Osteocyte (in vitro differentiated cells): Measurements from ENCODE around the gene GPC2. TPM values are rescaled to one million over a fixed set of nuclear protein-coding genes. Genes with fewer than 3 reads are reported as not detected.

Experiments
- DNase-seq: peaks from one replicate; pipeline ENCODE4 v3.0.0; 2021; ENCODE audit warnings: mixed read lengths; ENCODE audit not compliant: unreplicated experiment; ENCODE audit errors: extremely low spot score
- H3K27ac Mint-ChIP-seq: one replicate; pipeline ENCODE4 v1.8.0; 2021; ENCODE audit warnings: mild to moderate bottlenecking, mixed read lengths; ENCODE audit not compliant: unreplicated experiment
- H3K27me3 Mint-ChIP-seq: one replicate; pipeline ENCODE4 v1.8.0; 2021; ENCODE audit warnings: mixed read lengths; ENCODE audit not compliant: unreplicated experiment
- H3K36me3 Mint-ChIP-seq: one replicate; pipeline ENCODE4 v1.8.0; 2021; ENCODE audit warnings: mixed read lengths; ENCODE audit not compliant: unreplicated experiment
- H3K4me1 Mint-ChIP-seq: one replicate; pipeline ENCODE4 v1.8.0; 2021; ENCODE audit warnings: mixed read lengths; ENCODE audit not compliant: unreplicated experiment
- H3K4me3 Mint-ChIP-seq: one replicate; pipeline ENCODE4 v1.8.0; 2021; ENCODE audit warnings: mild to moderate bottlenecking, moderate library complexity, mixed read lengths; ENCODE audit not compliant: unreplicated experiment
- H3K9me3 Mint-ChIP-seq: one replicate; pipeline ENCODE4 v1.8.0; 2021; ENCODE audit warnings: mixed read lengths; ENCODE audit not compliant: unreplicated experiment
- CTCF ChIP-seq: fragments of 200-600 bp; sonication (generic); IDR thresholded peaks from 2 replicates; pipeline ENCODE4 v1.5.0; 2021; ENCODE audit warnings: antibody characterized with exemption, mild to moderate bottlenecking, moderate library complexity
- total RNA-seq: library from RNA; stranded (reverse); gene quantifications from 2 replicates; pipeline ENCODE4 v1.2.1, GENCODE V29; 2021

The GPC2 gene
- total RNA-seq, 1 donor from 2014 or later = 12.6 TPM

GRCh38 chr7:100166970-100167911, 9.9 kb downstream of the GPC2 start:
- peaks cover 15% of the 10 kb centered on the region for H3K27me3 Mint-ChIP-seq
- TF ChIP-seq CTCF = no peak
- DNase-seq = no peak
- peak overlapping the region; percentile 74 for H3K4me3 Mint-ChIP-seq
- H3K36me3 Mint-ChIP-seq = peaks cover 2% of the 10 kb centered on the region
- no peaks in the 10 kb centered on the region for H3K9me3 Mint-ChIP-seq
- peaks cover 27% of the 10 kb centered on the region for H3K4me1 Mint-ChIP-seq
- H3K27ac Mint-ChIP-seq = no peak overlapping the region

GRCh38 chr7:100166317-100166940, 10.8 kb downstream of the GPC2 start:
- peaks cover 15% of the 10 kb centered on the region for H3K27me3 Mint-ChIP-seq

GRCh38 chr7:100163871-100164270, 13.3 kb downstream of the GPC2 start:
- no peak for DNase-seq
- TF ChIP-seq CTCF = no peak
- no peak overlapping the region for H3K4me3 Mint-ChIP-seq
- H3K9me3 Mint-ChIP-seq = no peaks in the 10 kb centered on the region
- H3K27ac Mint-ChIP-seq = no peak overlapping the region
- H3K4me1 Mint-ChIP-seq = peaks cover 27% of the 10 kb centered on the region
- no peaks in the 10 kb centered on the region for H3K36me3 Mint-ChIP-seq
- H3K27me3 Mint-ChIP-seq = peaks cover 8% of the 10 kb centered on the region

More at GRCh38 chr7:100166317-100166940, 10.8 kb downstream of the GPC2 start:
- peaks cover 27% of the 10 kb centered on the region for H3K4me1 Mint-ChIP-seq
- H3K9me3 Mint-ChIP-seq = no peaks in the 10 kb centered on the region
- DNase-seq = no peak
- no peak overlapping the region for H3K4me3 Mint-ChIP-seq
- TF ChIP-seq CTCF = no peak
- H3K36me3 Mint-ChIP-seq = peaks cover 2% of the 10 kb centered on the region
- no peak overlapping the region for H3K27ac Mint-ChIP-seq

GRCh38 chr7:100163006-100163531, 14.1 kb downstream of the GPC2 start:
- no peak overlapping the region for H3K27ac Mint-ChIP-seq

More at GRCh38 chr7:100163006-100163531, 14.1 kb downstream of the GPC2 start:
- no peaks in the 10 kb centered on the region for H3K36me3 Mint-ChIP-seq
- TF ChIP-seq CTCF = no peak
- no peaks in the 10 kb centered on the region for H3K9me3 Mint-ChIP-seq
- peaks cover 8% of the 10 kb centered on the region for H3K27me3 Mint-ChIP-seq
- no peak overlapping the region for H3K4me3 Mint-ChIP-seq
- H3K4me1 Mint-ChIP-seq = peaks cover 23% of the 10 kb centered on the region
- no peak for DNase-seq
